NB4 (cell line): ENCODE measurements around the gene SLC7A11.

Experiments used
- DNase-seq: peaks from one replicate; pipeline ENCODE4 v3.0.0; 2010; ENCODE audit warnings: low read depth
- H3K4me3 ChIP-seq: one replicate; pipeline ENCODE4 v1.5.1; 2011; ENCODE audit warnings: mild to moderate bottlenecking, low read depth, low read length, moderate library complexity
- MAX ChIP-seq: IDR thresholded peaks from 2 replicates; pipeline ENCODE4 v1.6.1; 2011; ENCODE audit warnings: low read depth, low read length
- MYC ChIP-seq: IDR thresholded peaks from 2 replicates; pipeline ENCODE4 v1.6.1; 2011; ENCODE audit warnings: low read depth, low read length
- POLR2A ChIP-seq: IDR thresholded peaks from 2 replicates; pipeline ENCODE4 v1.6.1; 2011; ENCODE audit warnings: mild to moderate bottlenecking; ENCODE audit not compliant: insufficient read length; ENCODE audit errors: extremely low read depth
- TF ChIP-seq, protein P1 (sequence below): IDR thresholded peaks from one replicate; pipeline ENCODE4 v1.5.1; 2012; ENCODE audit warnings: low read depth, low read length

SLC7A11 gene

GRCh38 chr4:138161351-138161750 lies 80.8 kb downstream of the SLC7A11 start:
- no peak for TF ChIP-seq MAX
- no peak for TF ChIP-seq MYC
- TF ChIP-seq, protein P1, sequence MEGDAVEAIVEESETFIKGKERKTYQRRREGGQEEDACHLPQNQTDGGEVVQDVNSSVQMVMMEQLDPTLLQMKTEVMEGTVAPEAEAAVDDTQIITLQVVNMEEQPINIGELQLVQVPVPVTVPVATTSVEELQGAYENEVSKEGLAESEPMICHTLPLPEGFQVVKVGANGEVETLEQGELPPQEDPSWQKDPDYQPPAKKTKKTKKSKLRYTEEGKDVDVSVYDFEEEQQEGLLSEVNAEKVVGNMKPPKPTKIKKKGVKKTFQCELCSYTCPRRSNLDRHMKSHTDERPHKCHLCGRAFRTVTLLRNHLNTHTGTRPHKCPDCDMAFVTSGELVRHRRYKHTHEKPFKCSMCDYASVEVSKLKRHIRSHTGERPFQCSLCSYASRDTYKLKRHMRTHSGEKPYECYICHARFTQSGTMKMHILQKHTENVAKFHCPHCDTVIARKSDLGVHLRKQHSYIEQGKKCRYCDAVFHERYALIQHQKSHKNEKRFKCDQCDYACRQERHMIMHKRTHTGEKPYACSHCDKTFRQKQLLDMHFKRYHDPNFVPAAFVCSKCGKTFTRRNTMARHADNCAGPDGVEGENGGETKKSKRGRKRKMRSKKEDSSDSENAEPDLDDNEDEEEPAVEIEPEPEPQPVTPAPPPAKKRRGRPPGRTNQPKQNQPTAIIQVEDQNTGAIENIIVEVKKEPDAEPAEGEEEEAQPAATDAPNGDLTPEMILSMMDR = no peak
- TF ChIP-seq POLR2A = no peak
- DNase-seq = no peak
- no peak overlapping the region for H3K4me3 ChIP-seq

DNA sequence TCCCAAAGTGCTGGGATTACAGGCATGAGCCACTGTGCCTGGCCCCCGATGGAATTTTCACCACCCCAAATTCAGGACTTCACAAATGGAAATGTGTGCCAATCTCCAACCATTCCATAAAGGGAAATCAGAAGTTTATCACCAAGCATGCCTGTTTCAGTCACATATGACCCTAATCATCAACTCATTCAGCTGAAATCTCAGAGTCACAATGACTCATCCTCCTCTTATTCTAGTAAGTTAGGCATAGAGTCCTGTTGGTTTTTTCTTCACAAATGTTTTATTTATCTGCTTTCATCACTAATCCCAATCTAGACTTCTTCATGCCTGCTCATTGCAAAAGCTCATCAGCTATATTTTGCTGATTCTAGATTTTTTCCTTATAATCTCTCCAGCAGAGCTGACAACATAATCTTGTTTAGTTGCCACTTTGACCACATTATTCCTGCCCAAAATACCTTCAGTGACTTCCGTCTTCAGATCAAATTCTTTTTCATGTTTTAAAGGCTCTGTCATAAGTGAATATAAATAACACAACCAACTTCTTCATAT lies 83.3 kb downstream of the SLC7A11 start:
- TF ChIP-seq MAX (no peak), POLR2A (no peak), MYC (no peak)
- TF ChIP-seq, protein P1 = no peak
- no peak for DNase-seq
- H3K4me3 ChIP-seq = no peak overlapping the region

GRCh38 chr4:138140879-138141278 lies 101.3 kb downstream of the SLC7A11 start:
- no peak for DNase-seq
- no peak overlapping the region for H3K4me3 ChIP-seq
- TF ChIP-seq POLR2A (no peak), MYC (no peak), MAX (no peak)
- TF ChIP-seq, protein P1 = no peak

- DNase-seq = no peak
- no peak overlapping the region for H3K4me3 ChIP-seq
- no peak for TF ChIP-seq POLR2A
- TF ChIP-seq, protein P1 = no peak
- no peak for TF ChIP-seq MAX
- no peak for TF ChIP-seq MYC
Observed at GRCh38 chr4:138138774-138139173, 103.4 kb downstream of the SLC7A11 start.

GRCh38 chr4:138135610-138136009 lies 106.5 kb downstream of the SLC7A11 start:
- no peak for DNase-seq
- H3K4me3 ChIP-seq = no peak overlapping the region
- TF ChIP-seq, protein P1 = no peak
- no peak for TF ChIP-seq MYC
- no peak for TF ChIP-seq POLR2A
- no peak for TF ChIP-seq MAX
